WTC11 (cell line): Measurements from ENCODE around the gene SPRYD7.

Source experiments
- AFF4 ChIP-seq: sonication (generic); formaldehyde crosslinking; IDR thresholded peaks from 2 replicates; pipeline ENCODE4 v1.8.1; 2023; ENCODE audit warnings: mild to moderate bottlenecking, missing genetic modification reagents, borderline replicate concordance
- CBFB ChIP-seq: sonication (generic); formaldehyde crosslinking; IDR thresholded peaks from 2 replicates; pipeline ENCODE4 v1.8.1; 2022; ENCODE audit warnings: mild to moderate bottlenecking, low read depth, missing genetic modification reagents
- CTCF ChIP-seq: fragments of 200-600 bp; IDR thresholded peaks from 2 replicates; pipeline ENCODE4 v1.8.0; 2022; ENCODE audit warnings: antibody characterized with exemption
- ESRRA ChIP-seq: sonication (generic); formaldehyde crosslinking; IDR thresholded peaks from 2 replicates; pipeline ENCODE4 v1.8.1; 2022; ENCODE audit warnings: mild to moderate bottlenecking, missing genetic modification reagents, borderline replicate concordance
- FOXJ3 ChIP-seq: sonication (generic); formaldehyde crosslinking; IDR thresholded peaks from 2 replicates; pipeline ENCODE4 v1.9.0; 2021; ENCODE audit warnings: missing genetic modification reagents, mild to moderate bottlenecking, borderline replicate concordance
- GABPB1 ChIP-seq: sonication (generic); formaldehyde crosslinking; IDR thresholded peaks from 2 replicates; pipeline ENCODE4 v1.8.1; 2023; ENCODE audit warnings: mild to moderate bottlenecking, missing genetic modification reagents
- JUN ChIP-seq: sonication (generic); formaldehyde crosslinking; IDR thresholded peaks from 2 replicates; pipeline ENCODE4 v1.8.0; 2023; ENCODE audit warnings: mild to moderate bottlenecking, missing genetic modification reagents
- TCF7 ChIP-seq: sonication (generic); formaldehyde crosslinking; IDR thresholded peaks from 2 replicates; pipeline ENCODE4 v1.8.0; 2022; ENCODE audit warnings: mild to moderate bottlenecking, low read depth, missing genetic modification reagents, moderate library complexity
- USF2 ChIP-seq: sonication (generic); formaldehyde crosslinking; IDR thresholded peaks from 2 replicates; pipeline ENCODE4 v1.8.1; 2023; ENCODE audit warnings: mild to moderate bottlenecking, missing genetic modification reagents, moderate library complexity
- ZNF232 ChIP-seq: sonication (generic); formaldehyde crosslinking; IDR thresholded peaks from 2 replicates; pipeline ENCODE4 v1.8.0; 2022; ENCODE audit warnings: mild to moderate bottlenecking, missing genetic modification reagents

- no peak for TF ChIP-seq CTCF
- no peak for TF ChIP-seq JUN
- TF ChIP-seq FOXJ3 (CRISPR knock-in tag): no peak
- TF ChIP-seq AFF4: no peak
- no peak for TF ChIP-seq USF2 (CRISPR knock-in tag)
- TF ChIP-seq CBFB (CRISPR knock-in tag): no peak
- no peak for TF ChIP-seq TCF7
- TF ChIP-seq ESRRA: no peak
- TF ChIP-seq ZNF232 (CRISPR knock-in tag): no peak
- TF ChIP-seq GABPB1: no peak
Measured at GRCh38 chr13:49958321-49958720, 22.2 kb upstream of the SPRYD7 start.
